OCI-LY7 (cell line): ENCODE results near the gene PPP2R5C. TPM values are rescaled to one million over a fixed set of nuclear protein-coding genes. Genes with fewer than 3 reads are reported as not detected.
A peak's percentile ranks its signal among the peaks of the same experiment; 100 is the strongest.

Experiments used
- BruUV-seq: library from RNA; stranded (reverse); fragments of 400-500 nt; replicated peaks from 2 replicates; lab custom pipeline; 2021; lab: Mats Ljungman, UMichigan
- CTCF ChIA-PET: fragments of 300-600 bp; sonication (Branson Sonifier 250); formaldehyde crosslinking; loops from one replicate; lab custom pipeline; 2022; ENCODE audit warnings: antibody characterized with exemption; ENCODE audit not compliant: unreplicated experiment; lab: Charles Lee
- POLR2A ChIA-PET: fragments of 300-600 bp; sonication (Branson Sonifier 250); formaldehyde crosslinking; loops from one replicate; lab custom pipeline; 2022; ENCODE audit warnings: antibody characterized with exemption; lab: Charles Lee
- DNase-seq: peaks from one replicate; pipeline ENCODE4 v3.0.0-alpha.2; 2015; ENCODE audit warnings: low spot score
- H2AFZ ChIP-seq: fragments of 200-600 bp; sonication (generic), shearing (Covaris generic); 2 replicates; pipeline ENCODE4 v1.6.1; 2014; ENCODE audit warnings: mild to moderate bottlenecking, antibody characterized with exemption, low read length, moderate library complexity
- H3K27ac ChIP-seq: fragments of 200-600 bp; sonication (generic); 2 replicates; pipeline ENCODE4 v1.5.1; 2014; ENCODE audit warnings: mixed run types, low read depth, mild to moderate bottlenecking, moderate library complexity, low read length, inconsistent platforms; ENCODE audit not compliant: poor library complexity, severe bottlenecking
- H3K36me3 ChIP-seq: fragments of 200-600 bp; sonication (generic); 2 replicates; pipeline ENCODE4 v1.6.1; 2014; ENCODE audit warnings: mild to moderate bottlenecking, antibody characterized with exemption, low read length, moderate library complexity, mixed read lengths; ENCODE audit not compliant: insufficient read depth
- H3K4me1 ChIP-seq: fragments of 200-600 bp; sonication (generic); 2 replicates; pipeline ENCODE4 v1.5.1; 2014; ENCODE audit warnings: mild to moderate bottlenecking, low read length; ENCODE audit not compliant: insufficient read depth, poor library complexity, severe bottlenecking
- H3K4me2 ChIP-seq: fragments of 200-600 bp; sonication (generic); 2 replicates; pipeline ENCODE4 v1.6.1; 2014; ENCODE audit warnings: mild to moderate bottlenecking, low read length
- H3K4me3 ChIP-seq: fragments of 200-600 bp; sonication (generic); 2 replicates; pipeline ENCODE4 v1.5.1; 2014; ENCODE audit warnings: mild to moderate bottlenecking, low read depth, low read length; ENCODE audit not compliant: poor library complexity, severe bottlenecking
- H3K79me2 ChIP-seq: fragments of 200-600 bp; sonication (generic); 2 replicates; pipeline ENCODE4 v1.6.1; 2016; ENCODE audit warnings: low read depth, mild to moderate bottlenecking, low read length, moderate library complexity, mixed read lengths; ENCODE audit not compliant: insufficient read depth
- H3K9me2 ChIP-seq: fragments of 200-600 bp; sonication (generic); 2 replicates; pipeline ENCODE4 v1.6.1; 2016; ENCODE audit warnings: mild to moderate bottlenecking, low read length, mixed read lengths; ENCODE audit not compliant: insufficient read depth
- H3K9me3 ChIP-seq: fragments of 200-600 bp; sonication (generic); 2 replicates; pipeline ENCODE4 v1.6.1; 2014; ENCODE audit warnings: mild to moderate bottlenecking, mixed run types, low read length, mixed read lengths
- H4K20me1 ChIP-seq: fragments of 200-600 bp; sonication (generic); 2 replicates; pipeline ENCODE4 v1.6.1; 2014; ENCODE audit warnings: mild to moderate bottlenecking, antibody characterized with exemption, low read length, moderate library complexity, mixed read lengths; ENCODE audit not compliant: insufficient read depth
- CTCF ChIP-seq: fragments of 200-600 bp; sonication (generic); conservative IDR thresholded peaks from 2 replicates; pipeline ENCODE4 v1.5.1; 2014; ENCODE audit warnings: mild to moderate bottlenecking, antibody characterized with exemption, low read length, moderate library complexity, mixed read lengths
- EZH2phosphoT487 ChIP-seq: fragments of 200-600 bp; sonication (generic); IDR thresholded peaks from 2 replicates; pipeline ENCODE4 v1.6.1; 2018; ENCODE audit warnings: low read depth, borderline replicate concordance, mild to moderate bottlenecking, mixed run types, antibody characterized with exemption, low read length, moderate library complexity, mixed read lengths
- intact Hi-C: fragments of 100-400 bp; cut with micrococcal nuclease; formaldehyde crosslinking; loops from one replicate; pipeline ENCODE4 v1.10.0; 2022; ENCODE audit not compliant: unreplicated experiment
- total RNA-seq, 2 experiments: library from RNA; depleted of rRNA in 1 of 2; stranded (reverse); fragments of >200 nt in 1 of 2; shearing (Covaris generic) in 1 of 2; gene quantifications; 2 replicates each; pipeline ENCODE4 v1.2.3, GENCODE V29; 2014 to 2022

Gene PPP2R5C
- total RNA-seq, 2 experiments from 2014 or later, result 161 to 236 TPM

DNA sequence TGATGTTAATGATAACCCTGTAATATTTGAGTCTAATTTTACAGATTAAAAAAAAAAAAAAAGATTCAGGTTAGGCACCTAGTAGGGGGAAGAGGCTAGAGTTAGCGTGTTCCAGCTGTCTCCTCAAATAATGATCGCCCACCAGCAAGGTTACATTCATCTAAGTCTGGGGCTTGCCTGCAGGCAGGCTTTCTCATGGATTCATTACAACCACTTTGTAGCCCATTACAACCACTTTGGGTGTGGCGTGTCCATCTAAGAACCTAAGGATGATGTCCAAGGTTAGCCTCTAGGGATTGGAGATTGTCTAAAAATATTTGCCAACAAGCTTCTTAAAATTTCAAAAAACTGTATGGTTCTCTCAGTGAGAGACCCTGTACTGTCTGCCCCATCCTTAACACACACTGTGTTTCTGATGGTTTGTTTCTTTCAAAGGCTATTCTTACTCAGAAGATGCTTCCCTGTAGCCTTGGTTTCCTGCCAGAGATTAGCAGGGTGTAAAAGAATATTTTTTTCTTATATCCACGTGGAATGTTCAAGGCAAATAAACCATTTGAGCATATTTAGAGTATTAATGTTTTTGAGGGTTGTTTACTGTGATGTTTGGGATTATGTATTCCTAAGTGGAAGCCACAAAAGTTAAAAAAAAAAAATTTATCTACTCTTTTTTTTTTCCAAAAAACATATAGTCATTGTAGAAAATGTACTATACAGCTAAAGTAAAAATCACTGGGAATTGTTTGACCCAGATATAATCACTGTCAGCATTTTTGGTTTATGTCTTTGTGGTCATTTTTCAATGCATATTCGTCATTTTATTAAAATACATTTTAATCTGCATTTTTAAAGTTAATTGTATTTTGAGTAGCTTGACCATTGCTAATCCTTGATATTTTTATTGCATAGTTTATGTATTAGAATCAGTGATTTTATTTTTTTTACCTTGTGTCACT, 204.5 kb downstream of the PPP2R5C start:
- Histone ChIP-seq H3K36me3 (peaks cover 14% of the 10 kb centered on the region), H3K4me3 (peak overlapping the region; percentile 97), H3K27ac (peak overlapping the region; percentile 17), H3K9me3 (no peaks in the 10 kb centered on the region), H4K20me1 (peaks cover 10% of the 10 kb centered on the region; the same call in 1 of the 2 replicates), H3K4me1 (peaks cover 37% of the 10 kb centered on the region), H3K4me2 (peak overlapping the region; percentile 90), H3K79me2 (peaks cover 61% of the 10 kb centered on the region), H2AFZ (no peak overlapping the region), H3K9me2 (no peaks in the 10 kb centered on the region)
- peak; percentile 31 for DNase-seq
- intact Hi-C loops, result loop anchor here (2.0 kb wide), 1 partner anchor 123 kb away; no protein-coding TSS in a partner anchor
- no peak for TF ChIP-seq CTCF
- no peak for TF ChIP-seq EZH2phosphoT487
- ChIA-PET POLR2A (interaction anchor here (0.5 to 1.5 kb wide), 8 partner anchors 11 to 245 kb away, joined by 3 to 5 read pairs (median 3); no protein-coding TSS in a partner anchor), CTCF (interaction anchor here (0.5 to 0.9 kb wide), 3 partner anchors 26 to 132 kb away, joined by 3 to 5 read pairs (median 4); no protein-coding TSS in a partner anchor)
- BruUV-seq, result TSS peak; percentile 52

DNA sequence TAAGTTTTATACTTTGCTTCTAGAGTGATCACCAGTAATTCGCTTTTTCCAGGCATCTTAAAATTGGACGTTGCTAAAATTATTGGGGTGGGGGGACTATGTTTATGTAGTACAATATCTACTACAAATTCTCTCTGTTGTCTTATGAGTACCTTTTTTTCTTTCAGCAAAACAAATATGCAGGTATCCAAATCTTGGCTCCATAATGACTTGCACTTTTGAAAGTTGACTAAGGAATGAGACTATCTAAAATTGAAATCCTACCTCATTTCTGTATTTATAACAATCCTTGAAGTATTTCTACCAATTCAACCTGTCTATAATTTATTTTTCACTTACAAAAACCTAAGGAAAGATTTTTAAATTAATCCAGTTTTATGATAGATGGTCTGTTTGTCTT, 205.2 kb downstream of the PPP2R5C start:
- H3K4me3 ChIP-seq, result peak overlapping the region; percentile 97
- BruUV-seq, result no TSS peak
- ChIA-PET POLR2A (interaction anchor here (0.9 to 1.5 kb wide), 4 partner anchors 12 to 153 kb away, joined by 3 to 5 read pairs (median 4); no protein-coding TSS in a partner anchor), CTCF (no interaction called here)
- peaks cover 35% of the 10 kb centered on the region for H3K4me1 ChIP-seq
- H3K9me2 ChIP-seq, result no peaks in the 10 kb centered on the region
- TF ChIP-seq EZH2phosphoT487 (no peak), CTCF (no peak)
- no peak overlapping the region for H2AFZ ChIP-seq
- H3K27ac ChIP-seq, result no peak overlapping the region
- peaks cover 10% of the 10 kb centered on the region; the same call in 1 of the 2 replicates for H4K20me1 ChIP-seq
- H3K9me3 ChIP-seq, result no peaks in the 10 kb centered on the region
- intact Hi-C loops, result no loop called here
- no peak for DNase-seq
- peaks cover 14% of the 10 kb centered on the region for H3K36me3 ChIP-seq
- H3K4me2 ChIP-seq, result peak overlapping the region; percentile 90
- peaks cover 65% of the 10 kb centered on the region for H3K79me2 ChIP-seq
